ENCODE results near the gene IQCK. TPM values are rescaled to one million over a fixed set of nuclear protein-coding genes. Genes with fewer than 3 reads are reported as not detected.
A peak's percentile ranks its signal among the peaks of the same experiment; 100 is the strongest.
"Not testable (repeated sequence)": the region's sequence is repeated elsewhere in the genome, so short reads cannot be mapped to it uniquely, and the experiment has no call there.

IQCK gene
- total RNA-seq (2014; rRNA removed; shearing (Covaris generic)), result 11.7 and 16.2 TPM in 2 replicates

- peak; percentile 83 for DNase-seq (ENCODE audit: low spot score)
Measured at GRCh38 chr16:19717741-19718623, at the start of gene IQCK, which contains the start of gene KNOP1. TSS of gene IQCK (plus strand) at chr16:19718271. CDS start at chr16:19718307, 36 bp downstream. TSS of gene KNOP1 (minus strand) at chr16:19718227. CDS start at chr16:19715035, 3,192 bp downstream.

GRCh38 chr16:19672378-19672777 is 45.7 kb upstream of the IQCK start:
- no peak for DNase-seq (ENCODE audit: low spot score)

GRCh38 chr16:19674485-19674884 is 43.6 kb upstream of the IQCK start:
- DNase-seq (ENCODE audit: low spot score), result no peak

GRCh38 chr16:19677402-19677801 is 40.7 kb upstream of the IQCK start:
- DNase-seq (ENCODE audit: low spot score), result no peak

DNA sequence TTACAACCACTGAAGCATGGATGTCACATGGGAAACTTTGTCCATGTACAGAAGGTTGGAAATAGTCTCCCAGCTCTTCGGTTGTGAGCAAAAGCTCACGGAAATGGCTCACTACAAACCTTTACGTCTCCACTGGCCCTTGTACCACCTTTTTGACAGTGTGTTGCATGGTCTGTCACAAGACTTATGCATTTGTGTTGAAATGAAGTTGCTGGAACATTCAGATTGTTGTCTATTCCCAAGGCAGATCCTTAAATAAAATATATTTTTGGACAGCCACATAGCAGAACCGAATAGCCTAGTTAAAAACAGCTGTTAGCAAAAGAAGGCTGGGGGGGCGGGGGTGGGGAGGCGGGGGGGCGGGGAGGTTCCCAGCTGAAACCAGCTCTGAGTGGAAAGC is 39.3 kb upstream of the IQCK start:
- DNase-seq (ENCODE audit: low spot score), result no peak

DNA sequence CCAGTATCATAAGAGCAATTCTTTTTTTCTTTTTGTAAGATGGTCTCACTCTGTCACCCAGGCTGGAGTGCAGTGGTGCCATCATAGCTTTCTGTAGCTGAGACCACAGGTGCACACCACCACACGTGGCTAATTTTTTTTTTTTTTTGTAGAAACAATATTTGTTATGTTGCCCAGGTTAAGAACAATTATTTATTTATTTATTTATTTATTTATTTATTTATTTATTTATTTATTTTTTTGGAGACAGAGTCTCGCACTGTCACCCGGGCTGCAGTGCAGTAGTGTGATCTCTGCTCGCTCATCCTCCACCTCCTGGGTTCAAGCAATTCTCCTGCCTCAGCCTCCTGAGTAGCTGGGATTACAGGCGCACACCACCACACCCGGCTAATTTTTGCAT is 38.8 kb upstream of the IQCK start:
- not testable (repeated sequence) for DNase-seq (ENCODE audit: low spot score)

DNA sequence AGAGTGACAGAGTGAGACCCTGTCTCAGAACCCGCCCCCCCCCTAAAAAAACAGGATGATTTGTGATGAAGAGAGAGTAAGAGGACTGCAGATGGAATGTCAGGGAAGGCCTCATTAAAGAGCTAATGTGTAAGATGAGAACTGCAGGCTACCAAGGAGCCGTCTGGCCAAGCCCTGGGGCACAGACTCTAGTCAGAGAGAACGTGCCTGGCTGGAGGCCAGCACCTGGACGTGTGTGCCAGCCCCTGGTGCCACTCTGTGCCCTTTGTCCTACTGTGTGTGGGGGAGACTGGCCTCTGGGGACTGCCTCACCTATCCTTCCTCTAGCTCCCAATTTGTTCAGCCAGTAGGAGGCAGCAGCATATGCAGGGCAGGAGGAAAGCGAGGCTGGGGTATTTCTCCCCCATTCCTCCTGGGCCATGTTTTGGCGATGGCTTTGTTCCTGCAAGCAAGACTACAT is 37.2 kb upstream of the IQCK start:
- DNase-seq (ENCODE audit: low spot score), result no peak

DNA sequence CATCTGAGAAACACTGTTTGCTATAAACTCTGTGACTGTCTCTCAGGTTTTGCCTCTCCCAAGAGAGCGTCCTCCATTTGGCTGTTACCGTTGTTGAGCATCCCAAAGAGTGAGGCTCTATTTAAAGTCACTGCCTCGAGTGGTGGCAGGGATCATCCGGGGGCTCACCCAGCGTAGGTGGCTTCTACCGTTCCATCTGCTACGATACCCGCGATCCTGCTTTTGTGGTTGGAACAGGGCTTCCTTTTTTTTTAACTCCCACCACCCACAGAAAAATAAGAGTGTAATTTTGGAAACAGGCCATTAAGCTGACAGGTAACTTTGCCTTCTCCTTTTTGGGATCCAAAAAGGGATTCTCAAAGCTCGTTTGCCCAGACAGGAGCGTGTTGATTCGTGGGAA is 36.4 kb upstream of the IQCK start:
- DNase-seq (ENCODE audit: low spot score), result no peak

- DNase-seq (ENCODE audit: low spot score), result no peak
Measured at GRCh38 chr16:19683453-19684236, 34.4 kb upstream of the IQCK start.

DNA sequence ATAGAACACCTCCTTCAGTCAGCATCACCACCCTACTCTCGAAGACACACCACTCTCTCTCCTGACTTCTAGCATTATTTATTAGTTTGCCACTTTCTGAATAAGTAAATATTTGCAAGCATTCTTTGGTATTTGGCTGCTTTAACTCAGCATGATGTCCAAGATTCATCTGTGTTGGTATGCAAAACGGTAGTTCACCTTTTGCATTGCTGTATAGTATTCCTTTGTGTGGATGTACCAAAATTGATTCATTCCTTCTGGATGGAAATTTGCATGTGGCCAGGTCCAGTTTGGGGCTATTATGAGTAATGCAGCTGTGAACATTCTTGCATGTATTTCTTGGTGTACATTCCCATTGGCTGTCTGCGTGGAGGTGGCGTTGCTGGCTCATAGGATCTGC is 32.9 kb upstream of the IQCK start:
- no peak for DNase-seq (ENCODE audit: low spot score)

DNA sequence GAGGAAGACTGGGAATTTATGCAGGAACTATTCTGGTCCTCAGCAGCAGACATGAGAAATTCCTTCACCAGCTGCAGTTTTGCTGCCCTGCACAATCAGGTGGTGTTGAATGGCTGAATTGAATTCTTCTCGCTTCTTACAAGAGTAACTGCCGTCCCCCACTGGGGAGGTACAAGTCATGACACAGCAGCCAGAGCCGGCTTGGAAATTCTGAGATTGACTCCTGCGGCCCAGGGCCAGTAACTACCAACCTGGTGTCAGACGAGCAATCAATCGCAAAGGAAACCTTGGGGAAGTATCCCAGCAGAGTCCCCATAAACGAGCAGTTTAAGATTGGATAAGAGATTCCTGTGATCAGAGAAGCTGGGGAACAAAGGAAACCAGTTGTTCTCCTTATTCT is 30.8 kb upstream of the IQCK start:
- no peak for DNase-seq (ENCODE audit: low spot score)

- DNase-seq (ENCODE audit: low spot score), result no peak
Measured at GRCh38 chr16:19688396-19689024, 29.6 kb upstream of the IQCK start.

- no peak for DNase-seq (ENCODE audit: low spot score)
Measured at GRCh38 chr16:19689342-19689741, 28.7 kb upstream of the IQCK start.

DNA sequence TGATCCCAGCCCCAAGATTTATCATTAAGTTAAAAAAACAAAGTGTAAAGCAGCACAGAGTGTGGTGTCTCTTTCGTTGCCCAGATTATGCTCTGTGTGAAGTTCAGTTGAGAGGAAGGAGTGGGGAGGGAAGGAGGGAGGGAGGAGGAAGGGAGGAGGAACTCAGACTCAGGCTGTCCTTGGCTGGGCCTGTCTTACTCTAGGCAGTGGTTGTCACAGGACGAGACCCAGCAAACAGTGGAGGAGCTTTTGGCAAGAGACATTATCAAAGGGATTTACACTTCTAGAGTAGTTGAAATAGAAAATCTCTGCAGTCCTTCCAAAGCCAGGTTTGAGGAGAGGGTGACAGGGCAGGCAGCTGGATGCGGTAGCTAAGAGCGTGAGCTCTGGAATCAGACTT is 27.9 kb upstream of the IQCK start:
- DNase-seq (ENCODE audit: low spot score), result no peak

GRCh38 chr16:19691161-19691711 is 26.8 kb upstream of the IQCK start:
- no peak for DNase-seq (ENCODE audit: low spot score)

DNA sequence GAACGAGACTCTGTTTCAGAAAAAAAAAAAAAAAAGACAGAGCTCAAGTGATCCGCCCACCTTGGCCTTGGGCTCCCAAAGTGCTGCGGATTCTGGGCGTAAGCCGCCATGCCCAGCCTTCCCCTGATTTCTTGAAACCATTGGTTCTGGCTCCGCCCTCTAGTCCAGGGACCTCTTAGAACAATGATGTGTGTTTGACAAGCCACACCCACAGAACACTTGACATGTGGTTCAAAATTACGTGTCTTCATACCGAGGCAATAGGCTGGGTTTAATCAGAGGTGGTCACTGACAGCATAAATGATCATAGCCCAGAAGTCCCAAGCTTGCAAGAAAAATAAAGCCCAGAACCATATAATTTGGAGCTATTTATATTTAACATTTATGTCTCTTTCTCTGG is 23.1 kb upstream of the IQCK start:
- no peak for DNase-seq (ENCODE audit: low spot score)

DNA sequence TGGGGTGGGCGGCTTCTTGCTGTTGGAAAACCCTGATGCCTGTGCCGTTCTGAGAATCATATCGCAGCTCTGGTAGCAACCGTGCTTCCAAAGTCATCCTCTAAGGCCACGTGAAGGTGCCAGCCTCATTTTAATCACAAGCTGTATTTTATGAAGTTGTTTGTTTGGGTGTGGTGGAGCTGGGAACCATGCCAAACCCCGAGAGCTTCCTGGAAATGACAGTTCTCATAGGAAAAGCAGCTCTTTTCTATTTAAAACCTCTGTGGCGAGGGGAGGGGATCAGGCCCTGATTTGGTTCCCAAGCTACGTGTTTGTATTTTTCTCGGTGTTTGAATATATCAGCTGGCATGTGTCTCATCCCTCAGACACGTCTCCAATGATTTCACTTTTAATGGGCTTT is 21.7 kb upstream of the IQCK start:
- DNase-seq (ENCODE audit: low spot score), result peak; percentile 90

DNA sequence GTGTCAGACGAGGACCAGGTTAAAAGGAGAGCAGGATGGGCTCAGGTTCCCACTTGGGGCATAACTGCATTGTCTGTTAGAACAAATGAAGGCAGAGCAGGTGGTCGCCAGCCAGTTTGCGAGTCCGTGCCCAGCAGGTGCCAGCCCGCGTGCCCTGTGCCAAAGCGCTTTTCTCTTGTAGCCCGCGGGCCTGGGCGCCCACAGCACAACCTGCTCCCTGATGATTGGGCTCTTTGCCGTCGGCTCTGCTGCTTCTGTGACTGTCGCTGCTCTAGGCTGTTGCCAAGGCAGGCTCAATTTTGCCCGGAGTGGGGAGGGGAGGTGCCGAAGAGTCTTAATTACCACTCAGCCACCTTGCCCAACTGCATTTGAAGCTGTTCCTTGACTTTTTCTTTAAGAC is 21.1 kb upstream of the IQCK start:
- DNase-seq (ENCODE audit: low spot score), result no peak

DNA sequence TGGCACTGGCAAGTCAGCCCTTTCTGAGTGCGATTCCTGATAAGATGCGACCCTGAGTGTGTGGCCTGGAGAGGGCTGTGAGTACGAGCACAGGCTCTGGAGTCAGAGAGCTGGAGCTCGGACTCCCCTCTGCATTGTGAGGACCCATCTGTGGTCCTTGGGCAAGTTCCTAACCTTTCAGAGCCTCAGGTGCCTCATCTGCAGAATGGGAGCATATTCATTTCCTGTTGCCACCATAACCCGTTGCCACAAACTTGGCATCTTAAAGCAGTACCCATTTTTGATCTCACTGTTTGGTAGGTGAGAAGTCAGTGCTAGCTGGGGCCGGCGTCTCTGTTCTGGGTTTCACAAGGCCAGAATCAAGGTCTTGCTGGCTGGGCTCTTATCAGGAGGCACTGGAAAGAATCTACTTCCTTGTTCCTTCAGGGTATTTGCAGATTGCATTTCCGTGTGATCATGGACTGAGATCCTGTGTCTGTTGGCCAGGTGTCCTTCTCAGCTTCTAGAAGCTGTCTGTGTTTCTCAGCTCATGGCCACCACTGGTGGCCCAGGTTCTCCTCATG is 20.2 kb upstream of the IQCK start:
- DNase-seq (ENCODE audit: low spot score), result no peak

GRCh38 chr16:19698480-19699465 is 19.3 kb upstream of the IQCK start:
- peak; percentile 65 for DNase-seq (ENCODE audit: low spot score)
